ENCODE results near the gene CLK3. TPM values are rescaled to one million over a fixed set of nuclear protein-coding genes. Genes with fewer than 3 reads are reported as not detected.
"Not testable (repeated sequence)": the region's sequence is repeated elsewhere in the genome, so short reads cannot be mapped to it uniquely, and the experiment has no call there.

Gene CLK3
- total and polyA plus RNA-seq, 2 of the 13 experiments (the other 11 are each of a cell fraction or from before 2014, with no cell fraction given) = 41.5 to 82.0 TPM

- TF ChIP-seq RBM22 (optimal IDR thresholded peaks at IDR 0.05; ENCODE audit: low read length) (peak; percentile 27), ARID3A (IDR thresholded peaks at IDR 0.05; ENCODE audit: low read depth, low read length) (no peak)
- peaks cover 64 to 87% of the 10 kb centered on the region in 2 experiments for H3K36me3 ChIP-seq (replicated peaks in 1 of 2; ENCODE audit: control insufficient read depth in 1 of 2, insufficient read depth in 2 of 2, low read length in 2 of 2)
- ATAC-seq (no peak), DNase-seq (ENCODE audit: low spot score) (no peak), FAIRE-seq (no peak)
- H3K9me3 ChIP-seq (ENCODE audit: low read length) = no peaks in the 10 kb centered on the region
- H3K9ac ChIP-seq (ENCODE audit: insufficient read depth, low read depth, low read length) = no peak overlapping the region
- H3K4me3 ChIP-seq (replicated peaks in 1 of 3; ENCODE audit: insufficient read depth in 1 of 3, low read depth in 2 of 3, low read length in 3 of 3) = no peak overlapping the region
- intact Hi-C loops (cut with micrococcal nuclease; ENCODE audit: unreplicated experiment) = no loop called here
- H3K27ac ChIP-seq (ENCODE audit: extremely low read length, insufficient read depth, low read length) = no peak overlapping the region
- no peaks in the 10 kb centered on the region for H3K79me2 ChIP-seq (ENCODE audit: insufficient read depth, low read length)
- in situ Hi-C loops (cut with HindIII; ENCODE audit: extremely low pct_ligation_motif_present, low pct_unique_long_range_greater_than_20kb) = no loop called here
- ChIA-PET POLR2A (interaction anchor here (0.6 to 1.1 kb wide), 2 partner anchors 96 to 131 kb away, joined by 3 to 5 read pairs; no protein-coding TSS in a partner anchor), CTCF (ENCODE audit: low intra/inter-chr PET ratio, low total read pairs) (no interaction called here)
- H2AFZ ChIP-seq (ENCODE audit: low read length) = no peak overlapping the region
- peaks cover 21% of the 10 kb centered on the region for H4K20me1 ChIP-seq (ENCODE audit: insufficient read depth, low read length)
- 88% methylated on average over 4 of the region's 5 CpGs for WGBS (ENCODE audit: low lambda C conversion rate)
- H3K4me1 ChIP-seq (ENCODE audit: insufficient read depth, low read length) = peaks cover 20% of the 10 kb centered on the region
- BruUV-seq (replicated peaks) = no TSS peak
- no peak overlapping the region for H3K4me2 ChIP-seq (ENCODE audit: low read depth, low read length)
- H3K27me3 ChIP-seq (ENCODE audit: control insufficient read depth in 1 of 2, insufficient read depth in 2 of 2, low read length in 2 of 2) = no peaks in the 10 kb centered on the region
Measured at GRCh38 chr15:74628949-74629348, 13.3 kb downstream of the CLK3 start.

GRCh38 chr15:74629696-74630095 lies 14.1 kb downstream of the CLK3 start:
- H3K27me3 ChIP-seq (ENCODE audit: control insufficient read depth in 1 of 2, insufficient read depth in 2 of 2, low read length in 2 of 2); intact Hi-C loops (cut with micrococcal nuclease; ENCODE audit: unreplicated experiment); H2AFZ ChIP-seq (ENCODE audit: low read length); BruUV-seq (replicated peaks); H3K9me3 ChIP-seq (ENCODE audit: low read length); H3K4me3 ChIP-seq (replicated peaks in 1 of 3; ENCODE audit: insufficient read depth in 1 of 3, low read depth in 2 of 3, low read length in 3 of 3); H3K4me2 ChIP-seq (ENCODE audit: low read depth, low read length); ATAC-seq; H3K27ac ChIP-seq (ENCODE audit: extremely low read length, insufficient read depth, low read length); DNase-seq (ENCODE audit: low spot score); H3K79me2 ChIP-seq (ENCODE audit: insufficient read depth, low read length); H3K9ac ChIP-seq (ENCODE audit: insufficient read depth, low read depth, low read length); FAIRE-seq; CTCF ChIA-PET (ENCODE audit: low intra/inter-chr PET ratio, low total read pairs): not testable (repeated sequence)
- POLR2A ChIA-PET = interaction anchor here (0.6 kb wide), 1 partner anchor 395 kb away, joined by 3 read pairs; no protein-coding TSS in a partner anchor
- TF ChIP-seq RBFOX2 (IDR thresholded peaks at IDR 0.05; ENCODE audit: low read depth, low read length) = peak; percentile 29; the same call in 1 of the 2 replicates
- Histone ChIP-seq H3K4me1 (ENCODE audit: insufficient read depth, low read length) (peaks cover 20% of the 10 kb centered on the region), H4K20me1 (ENCODE audit: insufficient read depth, low read length) (peaks cover 21% of the 10 kb centered on the region), H3K36me3 (replicated peaks in 1 of 2; ENCODE audit: control insufficient read depth in 1 of 2, insufficient read depth in 2 of 2, low read length in 2 of 2) (peaks cover 64 to 87% of the 10 kb centered on the region in 2 experiments)
- WGBS (ENCODE audit: low lambda C conversion rate) = 95% methylated on average over 4 of the region's 10 CpGs
- in situ Hi-C loops (cut with HindIII; ENCODE audit: extremely low pct_ligation_motif_present, low pct_unique_long_range_greater_than_20kb) = loop anchor here (10.0 kb wide), 1 partner anchor 325 kb away; the partner anchor contains the start of gene RPP25
